IMR-90 (cell line): ENCODE results near the gene PRELID3B. TPM values are rescaled to one million over a fixed set of nuclear protein-coding genes. Genes with fewer than 3 reads are reported as not detected.

ENCODE experiments used
- ATAC-seq: fragments of 200-7000 bp; cut with Tn5 transposase; 2 replicates; pipeline ENCODE4 v1.9.1; 2020; ENCODE audit warnings: low read depth, mild to moderate bottlenecking, moderate library complexity
- BruUV-seq: library from RNA; stranded (reverse); fragments of 400-500 nt; replicated peaks from 2 replicates; lab custom pipeline; 2021; lab: Mats Ljungman, UMichigan
- CTCF ChIA-PET: fragments of 300-600 bp; formaldehyde crosslinking; extraction: SDS; loops from one replicate; lab custom pipeline; 2021; ENCODE audit warnings: antibody characterized with exemption; lab: Yijun Ruan, JAX
- POLR2A ChIA-PET: fragments of 300-600 bp; sonication (Branson Sonifier 250); formaldehyde crosslinking; loops from one replicate; lab custom pipeline; 2022; ENCODE audit warnings: antibody characterized with exemption; ENCODE audit not compliant: unreplicated experiment; lab: Charles Lee
- DNase-seq: peaks from one replicate; pipeline ENCODE4 v3.0.0; 2013
- H2AFZ ChIP-seq: replicated peaks from 2 replicates; pipeline ENCODE3; 2013; ENCODE audit warnings: low read length, mild to moderate bottlenecking; ENCODE audit not compliant: poor library complexity
- H2AK5ac ChIP-seq: 2 replicates; pipeline ENCODE4 v1.6.1; 2013; ENCODE audit warnings: low read depth, low read length, inconsistent platforms
- H2AK9ac ChIP-seq: replicated peaks from 2 replicates; pipeline ENCODE3; 2013; ENCODE audit warnings: mild to moderate bottlenecking, low read depth, low read length, moderate library complexity; ENCODE audit not compliant: poor library complexity
- H2BK120ac ChIP-seq: 2 replicates; pipeline ENCODE4 v1.6.1; 2013; ENCODE audit warnings: low read depth, low read length, inconsistent platforms
- H2BK15ac ChIP-seq: 3 replicates; pipeline ENCODE4 v1.6.1; 2013; ENCODE audit warnings: low read depth, low read length, inconsistent platforms
- H2BK20ac ChIP-seq: 2 replicates; pipeline ENCODE4 v1.6.1; 2013; ENCODE audit warnings: low read depth, mild to moderate bottlenecking, inconsistent platforms, low read length, moderate library complexity
- H2BK5ac ChIP-seq: 2 replicates; pipeline ENCODE4 v1.6.1; 2013; ENCODE audit warnings: mild to moderate bottlenecking, low read depth, low read length, inconsistent platforms; ENCODE audit not compliant: poor library complexity, severe bottlenecking
- H3K14ac ChIP-seq: replicated peaks from 2 replicates; pipeline ENCODE4 v1.6.1; 2013; ENCODE audit warnings: low read depth, low read length, inconsistent platforms
- H3K18ac ChIP-seq: 2 replicates; pipeline ENCODE4 v1.6.1; 2013; ENCODE audit warnings: low read depth, low read length, control low read depth
- H3K23ac ChIP-seq: 2 replicates; pipeline ENCODE4 v1.6.1; 2013; ENCODE audit warnings: low read depth, low read length, inconsistent platforms
- H3K27ac ChIP-seq: 2 replicates; pipeline ENCODE4 v1.5.1; 2013; ENCODE audit warnings: mild to moderate bottlenecking, control low read depth, low read length; ENCODE audit not compliant: insufficient read depth
- H3K27me3 ChIP-seq: 2 replicates; pipeline ENCODE4 v1.6.1; 2013; ENCODE audit warnings: low read length; ENCODE audit not compliant: control insufficient read depth, insufficient read depth
- H3K36me3 ChIP-seq: 2 replicates; pipeline ENCODE4 v1.6.1; 2013; ENCODE audit warnings: low read length, mixed read lengths; ENCODE audit not compliant: control insufficient read depth, insufficient read depth
- H3K4ac ChIP-seq: 2 replicates; pipeline ENCODE4 v1.6.1; 2013; ENCODE audit warnings: low read depth, low read length, inconsistent platforms
- H3K4me1 ChIP-seq: 2 replicates; pipeline ENCODE4 v1.6.1; 2013; ENCODE audit warnings: low read length, mixed read lengths; ENCODE audit not compliant: control insufficient read depth, insufficient read depth
- H3K4me2 ChIP-seq: 2 replicates; pipeline ENCODE4 v1.6.1; 2013; ENCODE audit warnings: low read depth, mild to moderate bottlenecking, control low read depth, low read length, moderate library complexity
- H3K4me3 ChIP-seq: 2 replicates; pipeline ENCODE4 v1.5.1; 2013; ENCODE audit warnings: low read depth, mild to moderate bottlenecking, control low read depth, low read length, moderate library complexity; ENCODE audit not compliant: insufficient read depth
- H3K56ac ChIP-seq: 2 replicates; pipeline ENCODE4 v1.6.1; 2013; ENCODE audit warnings: low read length, inconsistent platforms; ENCODE audit not compliant: insufficient read depth; ENCODE audit errors: extremely low read depth
- H3K79me1 ChIP-seq, 2 experiments: 2 replicates each; pipeline ENCODE4 v1.6.1; 2013; ENCODE audit warnings: low read length in 2 of 2, inconsistent platforms in 1 of 2, low read depth in 1 of 2
- H3K9ac ChIP-seq: 2 replicates; pipeline ENCODE4 v1.6.1; 2013; ENCODE audit warnings: low read depth, low read length, control low read depth
- H3K9me1 ChIP-seq: 2 replicates; pipeline ENCODE4 v1.6.1; 2013; ENCODE audit warnings: low read length, inconsistent platforms; ENCODE audit not compliant: insufficient read depth
- H3K9me3 ChIP-seq: 2 replicates; pipeline ENCODE4 v1.6.1; 2013; ENCODE audit warnings: low read length; ENCODE audit not compliant: control insufficient read depth, insufficient read depth
- H4K20me1 ChIP-seq: 2 replicates; pipeline ENCODE4 v1.6.1; 2013; ENCODE audit warnings: low read length, inconsistent platforms; ENCODE audit not compliant: insufficient read depth
- H4K5ac ChIP-seq: 2 replicates; pipeline ENCODE4 v1.6.1; 2013; ENCODE audit warnings: mild to moderate bottlenecking, low read depth, low read length, control low read depth
- H4K8ac ChIP-seq, 2 experiments: 2 replicates each; pipeline ENCODE4 v1.6.1; 2013; ENCODE audit warnings: low read depth in 2 of 2, low read length in 2 of 2, control low read depth in 1 of 2, inconsistent platforms in 1 of 2
- H4K91ac ChIP-seq: 2 replicates; pipeline ENCODE4 v1.6.1; 2013; ENCODE audit warnings: low read depth, low read length, inconsistent platforms; ENCODE audit not compliant: insufficient read depth
- BHLHE40 ChIP-seq: fragments of 150-350 bp; IDR thresholded peaks from 2 replicates; pipeline ENCODE4 v1.6.1; 2016; ENCODE audit warnings: mild to moderate bottlenecking, low read depth, low read length
- CEBPB ChIP-seq: IDR thresholded peaks from 2 replicates; pipeline ENCODE4 v1.6.1; 2012; ENCODE audit warnings: low read depth, low read length, improper control_type of control experiment
- CHD1 ChIP-seq: IDR thresholded peaks from 2 replicates; pipeline ENCODE4 v1.6.1; 2012; ENCODE audit warnings: low read depth, low read length, improper control_type of control experiment
- FOS ChIP-seq: fragments of 150-350 bp; IDR thresholded peaks from 2 replicates; pipeline ENCODE4 v1.6.1; 2016; ENCODE audit warnings: low read depth, low read length
- MAFK ChIP-seq: IDR thresholded peaks from 2 replicates; pipeline ENCODE4 v1.6.1; 2012; ENCODE audit warnings: low read depth, low read length, improper control_type of control experiment
- MAZ ChIP-seq: IDR thresholded peaks from 2 replicates; pipeline ENCODE4 v1.6.1; 2012; ENCODE audit warnings: low read depth, mild to moderate bottlenecking, low read length, improper control_type of control experiment, moderate library complexity, borderline replicate concordance
- MXI1 ChIP-seq: IDR thresholded peaks from 2 replicates; pipeline ENCODE4 v1.6.1; 2012; ENCODE audit warnings: low read depth, mild to moderate bottlenecking, low read length, moderate library complexity, borderline replicate concordance
- NFE2L2 ChIP-seq: fragments of 150-350 bp; IDR thresholded peaks from 2 replicates; pipeline ENCODE4 v1.6.1; 2016; ENCODE audit warnings: low read depth, mild to moderate bottlenecking, low read length
- POLR2A ChIP-seq: IDR thresholded peaks from 2 replicates; pipeline ENCODE4 v1.6.1; 2012; ENCODE audit warnings: mild to moderate bottlenecking, low read depth, low read length
- RAD21 ChIP-seq: IDR thresholded peaks from 2 replicates; pipeline ENCODE4 v1.6.1; 2012; ENCODE audit warnings: low read length, improper control_type of control experiment
- RCOR1 ChIP-seq: IDR thresholded peaks from 2 replicates; pipeline ENCODE4 v1.6.1; 2012; ENCODE audit warnings: mild to moderate bottlenecking, low read length, improper control_type of control experiment; ENCODE audit not compliant: insufficient replicate concordance
- RFX5 ChIP-seq: IDR thresholded peaks from 2 replicates; pipeline ENCODE4 v1.8.0; 2012; ENCODE audit warnings: low read depth, mild to moderate bottlenecking, low read length, moderate library complexity
- SMC3 ChIP-seq: fragments of 150-350 bp; IDR thresholded peaks from 2 replicates; pipeline ENCODE4 v1.6.1; 2016; ENCODE audit warnings: low read depth, mild to moderate bottlenecking, antibody characterized with exemption, low read length, moderate library complexity
- WGBS, 2 experiments: methylation state at CpG; one replicate each; pipeline versions ENCODE4 v1.1.5 to v1.1.7; 2013; ENCODE audit warnings: missing lambda C conversion rate in 2 of 2; ENCODE audit not compliant: insufficient read length in 1 of 2; ENCODE audit errors: extremely low coverage in 2 of 2; 5-methylcytosine and 5-hydroxymethylcytosine counted together
- dilution Hi-C: fragments of 300-500 bp; cut with HindIII; formaldehyde crosslinking; loops from one replicate; pipeline ENCODE4 v1.14.3; 2018; ENCODE audit warnings: low sequenced_read_pairs; ENCODE audit not compliant: unreplicated experiment
- in situ Hi-C: fragments of 300-500 bp; cut with MboI; formaldehyde crosslinking; loops from 3 replicates; pipeline ENCODE4 v1.14.3; 2019; ENCODE audit warnings: low sequenced_read_pairs, inconsistent platforms, mixed read lengths
- intact Hi-C: fragments of 100-400 bp; cut with micrococcal nuclease; formaldehyde crosslinking; loops from 2 replicates; pipeline ENCODE4 v1.10.0; 2022
- polyA plus RNA-seq, 3 experiments: library from polyadenylated mRNA; depleted of rRNA; stranded (reverse); fragments of >200 nt; gene quantifications; 2 replicates each; pipeline ENCODE4 v1.2.3, GENCODE V29; 2012; ENCODE audit warnings: low replicate concordance in 1 of 3
- total RNA-seq: library from RNA; depleted of rRNA; stranded (reverse); fragments of >200 nt; gene quantifications from 2 replicates; pipeline ENCODE4 v1.2.3, GENCODE V29; 2012
- TF ChIP-seq, protein P1 (sequence below): fragments of 150-350 bp; IDR thresholded peaks from 2 replicates; pipeline ENCODE4 v1.6.1; 2017; ENCODE audit warnings: mild to moderate bottlenecking, antibody characterized with exemption, low read length, low read depth

PRELID3B gene
- total and polyA plus RNA-seq, 2 of the 4 experiments (the other 2 are of a cell fraction): 24.8 to 41.9 TPM

GRCh38 chr20:59026904-59027740, 15.5 kb downstream of the PRELID3B start (continued):
- TF ChIP-seq MXI1 (no peak), BHLHE40 (no peak)

- Histone ChIP-seq H4K5ac (no peak overlapping the region), H3K9me3 (no peaks in the 10 kb centered on the region), H3K18ac (no peak overlapping the region), H3K79me1 (peaks cover 6 to 67% of the 10 kb centered on the region in 2 experiments; a peak in 3 of 4 replicates), H2AK9ac (no peak overlapping the region), H2BK15ac (no peak overlapping the region), H3K9ac (no peak overlapping the region), H3K27me3 (no peaks in the 10 kb centered on the region), H2AFZ (no peak overlapping the region), H2BK120ac (no peak overlapping the region), H3K23ac (no peak overlapping the region), H3K4ac (no peak overlapping the region), H2BK20ac (no peak overlapping the region), H3K36me3 (peaks cover 31% of the 10 kb centered on the region), H3K4me2 (no peak overlapping the region), H4K20me1 (peaks cover 49% of the 10 kb centered on the region), H3K9me1 (peaks cover 14% of the 10 kb centered on the region), H3K27ac (no peak overlapping the region), H2AK5ac (no peak overlapping the region), H4K8ac (no peak overlapping the region), H4K91ac (no peak overlapping the region), H3K4me3 (no peak overlapping the region), H3K14ac (no peak overlapping the region), H3K56ac (no peak overlapping the region), H3K4me1 (peaks cover 4% of the 10 kb centered on the region; the same call in 1 of the 2 replicates), H2BK5ac (no peak overlapping the region)
- POLR2A ChIA-PET: no interaction called here
- no peak for ATAC-seq
- 100% methylated on average over 3 of the region's 4 CpGs; no CpG with 5 or more reads in 1 of the 2 experiments for WGBS, 2 experiments
- in situ Hi-C loops: loop anchor here (10.0 to 25.0 kb wide), 4 partner anchors 121 to 1638 kb away; partner anchors contain the start of genes ANKRD60 and RBM38
- DNase-seq: no peak
- BruUV-seq: no TSS peak
- dilution Hi-C loops: no loop called here
- intact Hi-C loops: loop anchor here (5.0 kb wide), 1 partner anchor 38 kb away; no protein-coding TSS in a partner anchor
- TF ChIP-seq MXI1 (no peak), MAZ (no peak), MAFK (no peak), BHLHE40 (no peak), RFX5 (no peak), CEBPB (no peak), CHD1 (no peak), POLR2A (no peak), SMC3 (no peak), FOS (no peak), NFE2L2 (no peak), RCOR1 (no peak), RAD21 (no peak)
- TF ChIP-seq, protein P1, sequence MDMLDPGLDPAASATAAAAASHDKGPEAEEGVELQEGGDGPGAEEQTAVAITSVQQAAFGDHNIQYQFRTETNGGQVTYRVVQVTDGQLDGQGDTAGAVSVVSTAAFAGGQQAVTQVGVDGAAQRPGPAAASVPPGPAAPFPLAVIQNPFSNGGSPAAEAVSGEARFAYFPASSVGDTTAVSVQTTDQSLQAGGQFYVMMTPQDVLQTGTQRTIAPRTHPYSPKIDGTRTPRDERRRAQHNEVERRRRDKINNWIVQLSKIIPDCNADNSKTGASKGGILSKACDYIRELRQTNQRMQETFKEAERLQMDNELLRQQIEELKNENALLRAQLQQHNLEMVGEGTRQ: no peak
- CTCF ChIA-PET: no interaction called here
Observed at GRCh38 chr20:59025511-59025910, 17.1 kb downstream of the PRELID3B start.
